Heart left ventricle (tissue), 13 donors: ENCODE data around the gene C2orf78.

Experiments used
- POLR2A ChIP-seq, 2 donors: fragments of 450-650 bp; IDR thresholded peaks; one replicate each; pipeline ENCODE4 v1.6.1; 2017; ENCODE audit warnings: antibody characterized with exemption in 2 of 2, mild to moderate bottlenecking in 2 of 2, moderate library complexity in 2 of 2
- TF ChIP-seq, protein P1 (sequence below), 12 donors: fragments of 200-600 bp; sonication (generic) in 4 of 12; IDR thresholded peaks; one replicate each; pipeline versions ENCODE4 v1.5.0 to v1.8.0; 2018 to 2022; ENCODE audit warnings: antibody characterized with exemption in 12 of 12, mild to moderate bottlenecking in 5 of 12
- donor health status: ischemic (EF 13 %, LVEDD 7.1; RV severe dilation, severe dysfunction).
- donor health status: DM: no; HTN: yes; CAD: no.
- donor health status: DM: no; HTN: no; CAD: no.
- donor health status: ischemic (EF 25% LVEDD 6.9; RV normal size, moderate dysfunction).
- donor health status: ischemic (EF 25% LVEDD 5.7; RV mildly dilated, moderate dysfunction).
- donor health status: ischemic (EF 35%, LVEDD 5.7; RV mildly dilated, moderate dysfunction).
- donor health status: nonischemic (EF 11% LVEDD 7.7; RV severe dilation, severe dysfunction).
- donor health status: DM: yes; HTN: yes; CAD: no.
- donor health status: PGD.
- donor health status: ischemic (EF 29% LVEDD 5.4; RV normal size, mild dysfunction).
- donor health status: nonischemic (EF 23%, LVEDD 6.1; RV moderate dilation, normal function).

DNA sequence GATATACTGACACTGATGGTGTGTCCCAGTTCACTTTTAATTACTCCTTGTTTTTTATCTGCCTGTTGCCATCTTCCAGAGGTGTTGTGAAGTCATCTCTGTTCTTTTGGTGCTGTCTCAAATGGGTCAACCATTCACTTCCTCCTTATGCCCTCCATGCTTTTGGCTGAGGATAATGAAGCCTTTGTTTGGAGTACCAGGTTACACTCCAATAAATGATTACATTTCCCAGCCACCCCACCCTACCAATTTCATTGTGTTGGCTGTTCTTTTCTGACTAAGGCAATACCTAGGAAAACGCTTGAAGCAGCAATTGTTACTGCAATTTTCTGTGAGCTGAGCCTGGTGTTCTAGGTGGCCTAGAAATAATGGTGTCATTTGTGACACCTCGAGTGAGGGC is 79.0 kb downstream of the C2orf78 start:
- TF ChIP-seq, protein P1, sequence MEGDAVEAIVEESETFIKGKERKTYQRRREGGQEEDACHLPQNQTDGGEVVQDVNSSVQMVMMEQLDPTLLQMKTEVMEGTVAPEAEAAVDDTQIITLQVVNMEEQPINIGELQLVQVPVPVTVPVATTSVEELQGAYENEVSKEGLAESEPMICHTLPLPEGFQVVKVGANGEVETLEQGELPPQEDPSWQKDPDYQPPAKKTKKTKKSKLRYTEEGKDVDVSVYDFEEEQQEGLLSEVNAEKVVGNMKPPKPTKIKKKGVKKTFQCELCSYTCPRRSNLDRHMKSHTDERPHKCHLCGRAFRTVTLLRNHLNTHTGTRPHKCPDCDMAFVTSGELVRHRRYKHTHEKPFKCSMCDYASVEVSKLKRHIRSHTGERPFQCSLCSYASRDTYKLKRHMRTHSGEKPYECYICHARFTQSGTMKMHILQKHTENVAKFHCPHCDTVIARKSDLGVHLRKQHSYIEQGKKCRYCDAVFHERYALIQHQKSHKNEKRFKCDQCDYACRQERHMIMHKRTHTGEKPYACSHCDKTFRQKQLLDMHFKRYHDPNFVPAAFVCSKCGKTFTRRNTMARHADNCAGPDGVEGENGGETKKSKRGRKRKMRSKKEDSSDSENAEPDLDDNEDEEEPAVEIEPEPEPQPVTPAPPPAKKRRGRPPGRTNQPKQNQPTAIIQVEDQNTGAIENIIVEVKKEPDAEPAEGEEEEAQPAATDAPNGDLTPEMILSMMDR (IDR thresholded peaks at IDR 0.05): no peak
- no peak for TF ChIP-seq POLR2A (IDR thresholded peaks at IDR 0.05)
